ENCODE measurements around the gene CDK5RAP1.

The CDK5RAP1 gene

DNA sequence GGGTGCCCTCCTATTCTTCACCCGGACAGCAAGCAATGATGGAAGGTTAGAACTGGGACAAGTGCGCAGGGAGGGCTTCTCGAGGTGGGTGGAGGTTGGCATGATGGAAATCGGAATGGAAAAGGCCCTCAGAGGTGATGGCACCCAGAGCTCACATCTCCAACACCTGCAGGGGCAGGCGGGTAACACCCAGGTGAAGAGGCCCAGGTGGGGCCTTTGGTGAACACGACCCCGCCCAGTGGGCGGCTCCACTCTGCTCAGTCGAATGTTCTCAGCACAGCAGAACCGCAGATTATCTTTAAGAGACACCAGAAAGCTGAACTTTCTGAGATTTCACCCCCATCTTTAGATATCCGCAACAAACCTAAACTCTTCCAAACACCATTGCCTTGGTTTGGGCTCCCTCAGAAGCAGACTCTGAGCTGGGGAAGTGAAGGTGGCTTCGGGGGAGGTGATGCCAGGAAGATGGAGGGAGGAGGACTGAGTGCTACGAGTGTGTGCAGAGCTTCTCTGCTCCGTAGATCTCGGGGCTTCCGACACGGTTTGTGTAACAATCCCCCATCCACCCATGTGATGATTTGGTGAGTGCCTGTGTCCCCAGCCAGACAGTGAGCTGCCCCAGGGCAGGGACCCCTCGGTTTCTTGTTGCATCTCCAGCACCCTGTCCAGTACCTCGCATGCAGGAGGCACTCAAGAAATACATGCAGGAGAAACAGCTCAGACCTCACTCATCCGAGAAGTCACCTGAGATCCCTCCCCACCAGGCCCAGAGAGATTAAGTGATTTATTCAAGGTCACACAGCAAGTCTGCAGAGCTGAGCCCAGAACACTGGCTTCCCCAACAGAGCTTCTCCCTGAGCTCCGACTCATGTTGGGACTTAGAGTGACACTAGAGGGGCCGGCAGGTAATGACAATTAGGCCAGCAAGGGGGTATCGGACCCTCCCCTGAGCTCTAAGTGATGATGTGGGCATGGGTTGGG is 72.9 kb downstream of the CDK5RAP1 start:
- DNase-seq = no peak

GRCh38 chr20:33325350-33325749 is 76.0 kb downstream of the CDK5RAP1 start:
- DNase-seq = no peak

DNA sequence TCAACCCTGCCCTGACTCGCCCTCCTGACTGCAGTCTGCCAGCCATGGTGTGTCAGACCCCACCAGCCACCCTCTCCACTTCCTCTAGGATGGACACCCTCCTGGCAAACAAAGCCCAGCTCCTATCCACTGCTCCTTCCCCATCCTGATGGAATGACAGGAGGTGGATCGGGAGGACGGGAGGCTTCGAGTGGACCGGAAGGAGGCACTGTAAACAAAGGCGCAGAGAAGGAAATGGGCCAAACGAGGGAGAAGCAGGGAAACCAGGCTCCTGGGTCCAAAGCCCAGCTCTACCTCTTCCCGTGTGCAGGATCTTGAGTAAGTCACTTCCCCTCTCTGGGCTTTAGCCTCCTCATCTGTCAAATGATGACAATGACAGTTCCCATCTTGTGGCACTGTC is 78.1 kb downstream of the CDK5RAP1 start:
- no peak for DNase-seq

DNA sequence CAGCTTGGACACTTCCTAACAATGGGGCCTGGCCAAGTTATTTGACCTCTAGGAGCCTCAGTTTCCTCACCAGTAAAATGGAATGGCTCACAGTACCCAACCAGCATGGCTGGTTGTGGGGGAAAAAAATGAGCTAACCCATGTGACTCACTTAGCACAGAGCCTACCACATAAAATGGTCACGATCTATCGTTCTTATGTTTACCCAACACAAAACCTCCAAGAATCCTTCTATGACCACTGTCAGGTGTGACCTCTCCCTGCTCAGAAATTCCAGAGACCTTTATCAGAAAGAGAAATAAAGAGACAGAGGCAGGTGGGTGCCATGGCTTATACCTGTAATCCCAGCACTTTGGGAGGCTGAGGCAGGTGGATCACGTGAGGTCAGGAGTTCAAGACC is 78.9 kb downstream of the CDK5RAP1 start:
- no peak for DNase-seq

- DNase-seq = no peak
These were observed 81.3 kb downstream of the CDK5RAP1 start for GRCh38 chr20:33320006-33320405.

DNA sequence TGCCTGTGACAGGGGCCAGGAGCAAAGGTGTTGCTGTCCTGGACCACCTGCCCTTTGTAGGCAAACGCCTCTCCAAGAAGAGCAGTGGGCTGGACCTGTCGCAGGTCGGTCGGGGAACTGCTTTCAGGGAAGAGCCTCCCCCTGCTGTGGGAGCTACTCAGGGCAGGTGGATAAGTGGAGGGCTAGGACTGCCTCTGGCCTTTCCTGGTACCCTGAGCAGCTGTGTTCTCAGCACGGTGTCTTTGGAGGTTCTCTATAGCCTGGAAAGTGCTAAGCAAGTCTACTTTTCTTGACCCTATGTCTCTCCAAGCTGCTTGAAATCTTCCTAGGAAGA is 83.3 kb downstream of the CDK5RAP1 start:
- DNase-seq = no peak

DNA sequence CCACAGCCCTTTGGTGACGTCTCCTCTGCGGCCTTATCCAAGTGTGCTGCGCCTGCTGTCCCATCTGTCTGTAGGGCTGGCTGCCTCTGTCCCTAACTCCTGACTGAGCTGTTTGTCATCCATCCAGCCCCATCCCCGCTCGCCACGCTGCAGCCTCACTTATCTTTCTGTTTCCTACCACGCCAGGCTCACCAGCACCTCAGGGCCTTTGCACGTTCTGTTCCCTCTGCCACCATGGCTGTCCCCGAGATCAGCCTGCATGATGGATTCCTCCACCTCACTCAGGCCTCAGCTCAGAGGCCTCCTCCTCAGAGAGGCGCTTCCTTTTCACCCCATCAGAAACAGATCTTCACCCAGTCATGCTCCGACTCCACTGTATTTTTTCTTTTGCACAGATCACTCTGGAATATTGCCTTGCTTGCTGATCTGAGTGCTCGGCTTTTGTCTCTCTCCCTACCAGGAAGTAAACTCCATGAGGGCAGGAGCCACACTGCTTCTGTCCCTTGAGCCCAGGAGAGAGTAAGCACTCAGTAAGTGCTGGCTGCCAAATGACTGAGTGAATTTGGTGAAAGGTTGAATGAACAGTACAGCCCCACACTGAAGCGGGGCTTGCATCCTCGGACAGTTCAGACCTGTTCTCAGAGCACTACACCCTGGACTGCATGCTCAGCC is 83.8 kb downstream of the CDK5RAP1 start:
- DNase-seq = no peak

DNA sequence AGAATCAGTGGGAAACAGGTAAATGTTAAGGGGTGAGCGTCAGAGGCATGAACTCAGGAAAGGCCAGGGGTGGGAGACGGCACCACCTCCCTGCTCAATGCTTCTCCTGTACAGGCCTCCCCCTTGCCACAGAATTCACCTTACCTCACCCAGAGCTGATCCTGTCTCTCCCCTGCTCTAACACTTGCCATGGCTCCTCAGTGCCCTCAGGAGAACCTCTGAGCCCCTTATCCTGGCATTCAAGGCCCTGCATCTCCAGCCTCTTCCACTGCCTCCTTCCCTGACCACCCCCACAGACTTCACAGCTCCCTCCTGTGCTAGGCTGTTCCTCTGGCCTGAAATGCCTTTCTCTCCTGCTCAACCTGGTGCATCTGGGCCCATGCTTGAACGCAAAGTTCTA is 84.4 kb downstream of the CDK5RAP1 start:
- DNase-seq = no peak

- no peak for DNase-seq
These were observed 85.0 kb downstream of the CDK5RAP1 start for GRCh38 chr20:33316343-33316742.

DNA sequence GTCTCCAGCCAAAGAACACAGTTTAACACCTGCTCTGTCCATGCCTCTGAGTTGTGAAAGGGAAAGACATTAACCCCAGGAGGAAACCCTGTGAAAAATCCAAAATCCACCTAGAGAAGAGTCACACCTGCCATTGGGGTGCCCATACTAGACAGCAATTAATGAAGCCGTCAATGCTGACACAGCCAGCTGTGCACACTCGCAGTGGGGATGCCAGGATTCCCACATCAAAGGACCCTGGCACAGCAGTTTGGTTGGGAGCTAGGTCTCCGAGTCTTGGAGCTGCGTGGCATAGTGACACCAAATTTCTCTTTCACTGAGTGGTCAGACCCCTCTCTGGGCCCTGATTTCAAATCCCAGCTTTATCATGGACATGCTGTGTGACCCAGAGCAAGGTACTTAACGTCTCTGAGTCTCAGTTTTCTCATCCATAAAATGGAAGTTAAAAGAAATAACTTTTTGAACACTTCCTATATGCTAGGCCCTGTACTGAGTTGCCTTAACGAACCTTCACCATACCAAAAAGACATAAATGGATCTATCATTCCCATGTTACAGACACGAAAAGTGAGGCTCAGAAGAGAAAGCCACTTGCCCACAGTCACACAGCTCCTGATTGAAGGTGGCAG is 87.5 kb downstream of the CDK5RAP1 start:
- no peak for DNase-seq

- DNase-seq = no peak
These were observed 88.7 kb downstream of the CDK5RAP1 start for GRCh38 chr20:33312583-33312982.

DNA sequence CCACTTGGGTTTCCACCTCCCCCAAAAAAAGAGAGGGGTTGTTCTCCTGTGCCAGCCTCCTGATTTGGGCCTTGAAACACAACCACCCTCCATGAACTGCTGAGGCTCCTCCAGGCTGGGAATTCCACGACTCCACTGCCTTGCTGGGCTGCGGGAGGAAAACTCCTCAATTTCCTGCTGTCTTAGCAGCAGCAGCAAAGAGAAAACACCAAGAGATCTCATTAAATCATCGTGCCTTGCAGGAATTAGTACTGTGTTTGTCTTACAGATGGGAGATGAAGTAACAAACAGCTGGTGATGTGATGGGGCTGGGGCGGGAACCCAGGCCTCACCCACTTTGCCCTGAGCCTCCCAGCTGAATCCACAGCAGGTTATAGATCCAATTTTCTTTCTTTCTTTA is 89.3 kb downstream of the CDK5RAP1 start:
- DNase-seq = no peak

DNA sequence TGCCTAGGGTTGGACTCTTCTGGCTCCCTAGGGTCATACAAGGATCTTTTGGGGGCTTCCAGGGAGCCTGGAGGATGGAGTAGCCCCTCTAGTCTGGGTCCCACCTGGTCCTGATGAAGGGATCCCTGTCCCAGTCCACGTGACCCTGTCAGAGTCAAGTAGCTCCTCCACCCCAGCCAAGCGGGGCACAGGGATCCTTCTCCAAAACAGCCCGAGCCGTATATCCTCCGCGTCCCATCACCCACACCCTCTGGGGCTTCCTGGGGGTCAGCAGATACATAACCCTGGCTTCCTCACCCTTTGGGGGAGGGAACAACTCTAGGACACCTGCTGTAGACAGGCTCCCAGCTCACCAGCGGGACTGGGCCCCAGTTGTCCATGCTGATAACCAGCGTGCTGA is 90.3 kb downstream of the CDK5RAP1 start:
- DNase-seq = no peak

- DNase-seq = no peak
These were observed 90.9 kb downstream of the CDK5RAP1 start for GRCh38 chr20:33310327-33310899.

DNA sequence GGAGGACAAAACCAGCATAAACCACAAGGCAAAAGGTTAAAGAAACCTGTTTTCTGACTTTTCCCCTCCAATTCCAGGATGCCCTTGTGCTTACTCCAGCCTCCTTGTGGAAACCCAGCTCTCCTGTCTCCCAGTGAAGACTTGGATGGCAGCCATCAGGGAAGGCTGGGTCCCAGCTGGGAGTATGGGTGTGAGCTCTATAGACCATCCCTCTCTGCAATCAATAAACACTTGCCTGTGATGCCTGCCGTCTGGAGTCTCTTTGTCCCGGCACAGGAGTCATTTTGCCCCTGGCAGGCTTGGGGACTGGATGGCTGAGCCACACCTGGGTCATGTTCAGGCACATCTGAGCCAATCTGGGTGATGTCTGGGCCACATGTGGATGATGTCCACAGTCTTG is 91.7 kb downstream of the CDK5RAP1 start:
- DNase-seq = no peak

Data from activated CD4-positive, alpha-beta T cell treated with anti-CD3 and anti-CD28 coated beads for 1 hour (primary cell).